ENCODE measurements around the gene MRFAP1L1.

MRFAP1L1 gene

GRCh38 chr4:6714954-6715353 lies 5.3 kb upstream of the MRFAP1L1 start:
- Histone ChIP-seq H3F3A (ENCODE audit: insufficient read depth, low read length) (peaks cover 4% of the 10 kb centered on the region; the same call in 1 of the 2 replicates), H3K27me3 (replicated peaks; ENCODE audit: insufficient read depth, low read length) (peaks cover 31% of the 10 kb centered on the region), H3K4me3 (ENCODE audit: low read length) (no peak overlapping the region), H3K36me3 (replicated peaks; ENCODE audit: insufficient read depth, low read length) (no peaks in the 10 kb centered on the region), H3K9ac (ENCODE audit: low read length) (no peak overlapping the region), H3K9me2 (replicated peaks; ENCODE audit: insufficient read depth, low read length) (no peaks in the 10 kb centered on the region), H3K27ac (ENCODE audit: low read length) (no peak overlapping the region), H3K4me2 (ENCODE audit: low read depth, low read length) (no peak overlapping the region), H3K4me1 (ENCODE audit: low read length) (peaks cover 13% of the 10 kb centered on the region), H4K20me1 (ENCODE audit: insufficient read depth, low read length) (no peaks in the 10 kb centered on the region), H3K79me2 (ENCODE audit: low read length) (peaks cover 9% of the 10 kb centered on the region), H2AFZ (ENCODE audit: low read length) (no peak overlapping the region), H3K9me3 (replicated peaks; ENCODE audit: insufficient read depth, low read length) (0 out of 2 replicates have a peak, but pooled peaks cover 5% of the 10 kb centered on the region)
- no peak for DNase-seq
- TF ChIP-seq EZH2phosphoT487 (IDR thresholded peaks at IDR 0.05; ENCODE audit: low read length): no peak
- TF ChIP-seq EZH2 (optimal IDR thresholded peaks at IDR 0.05; ENCODE audit: low read depth, low read length): no peak
- TF ChIP-seq CTCF (IDR thresholded peaks at IDR 0.05; ENCODE audit: low read length): no peak

DNA sequence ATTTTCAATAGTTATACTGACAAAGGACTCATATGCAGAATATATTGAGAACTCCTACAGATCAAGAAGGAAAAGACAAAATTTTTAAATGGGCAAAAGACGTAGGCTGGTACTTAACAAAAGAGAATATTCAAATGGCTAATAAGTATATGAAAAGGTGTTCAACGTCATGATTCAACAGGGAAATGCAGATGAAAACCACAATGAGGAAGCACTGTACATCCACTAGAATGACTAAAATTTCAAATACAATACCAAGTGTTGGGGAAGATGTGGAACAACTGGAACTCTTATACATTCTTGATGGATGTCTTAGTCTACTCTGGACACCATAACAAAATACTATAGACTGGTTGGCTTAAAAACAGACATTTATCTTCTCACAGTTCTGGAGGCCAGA lies 1.3 kb upstream of the MRFAP1L1 start:
- Histone ChIP-seq H3K36me3 (replicated peaks; ENCODE audit: insufficient read depth, low read length) (no peaks in the 10 kb centered on the region; the same call in 1 of the 2 replicates), H3K4me3 (ENCODE audit: low read length) (no peak overlapping the region), H3K9me2 (replicated peaks; ENCODE audit: insufficient read depth, low read length) (no peaks in the 10 kb centered on the region), H3K9ac (ENCODE audit: low read length) (no peak overlapping the region), H3K4me2 (ENCODE audit: low read depth, low read length) (no peak overlapping the region), H3K9me3 (replicated peaks; ENCODE audit: insufficient read depth, low read length) (0 out of 2 replicates have a peak, but pooled peaks cover 5% of the 10 kb centered on the region), H3K27ac (ENCODE audit: low read length) (no peak overlapping the region), H4K20me1 (ENCODE audit: insufficient read depth, low read length) (no peaks in the 10 kb centered on the region), H3F3A (ENCODE audit: insufficient read depth, low read length) (peaks cover 4% of the 10 kb centered on the region; the same call in 1 of the 2 replicates), H3K4me1 (ENCODE audit: low read length) (peaks cover 13% of the 10 kb centered on the region; the same call in 1 of the 2 replicates), H3K79me2 (ENCODE audit: low read length) (peaks cover 27% of the 10 kb centered on the region), H2AFZ (ENCODE audit: low read length) (no peak overlapping the region), H3K27me3 (replicated peaks; ENCODE audit: insufficient read depth, low read length) (peaks cover 31% of the 10 kb centered on the region)
- DNase-seq: no peak
- TF ChIP-seq CTCF (IDR thresholded peaks at IDR 0.05; ENCODE audit: low read length): no peak
- no peak for TF ChIP-seq EZH2 (optimal IDR thresholded peaks at IDR 0.05; ENCODE audit: low read depth, low read length)
- no peak for TF ChIP-seq EZH2phosphoT487 (IDR thresholded peaks at IDR 0.05; ENCODE audit: low read length)

GRCh38 chr4:6710282-6710681 lies 617 bp upstream of the MRFAP1L1 start:
- H3F3A ChIP-seq (ENCODE audit: insufficient read depth, low read length): peaks cover 4% of the 10 kb centered on the region; the same call in 1 of the 2 replicates
- H2AFZ ChIP-seq (ENCODE audit: low read length): peak overlapping the region; percentile 98
- H3K36me3 ChIP-seq (replicated peaks; ENCODE audit: insufficient read depth, low read length): no peaks in the 10 kb centered on the region; the same call in 1 of the 2 replicates
- no peak for DNase-seq
- no peak overlapping the region for H3K27ac ChIP-seq (ENCODE audit: low read length)
- no peaks in the 10 kb centered on the region for H3K9me2 ChIP-seq (replicated peaks; ENCODE audit: insufficient read depth, low read length)
- H4K20me1 ChIP-seq (ENCODE audit: insufficient read depth, low read length): no peaks in the 10 kb centered on the region
- no peak for TF ChIP-seq CTCF (IDR thresholded peaks at IDR 0.05; ENCODE audit: low read length)
- TF ChIP-seq EZH2 (optimal IDR thresholded peaks at IDR 0.05; ENCODE audit: low read depth, low read length): no peak
- no peak for TF ChIP-seq EZH2phosphoT487 (IDR thresholded peaks at IDR 0.05; ENCODE audit: low read length)
- peak overlapping the region; percentile 12; the same call in 1 of the 2 replicates for H3K9ac ChIP-seq (ENCODE audit: low read length)
- H3K4me1 ChIP-seq (ENCODE audit: low read length): peaks cover 13% of the 10 kb centered on the region; the same call in 1 of the 2 replicates
- peak overlapping the region; percentile 85 for H3K4me3 ChIP-seq (ENCODE audit: low read length)
- H3K79me2 ChIP-seq (ENCODE audit: low read length): peaks cover 27% of the 10 kb centered on the region
- peaks cover 31% of the 10 kb centered on the region for H3K27me3 ChIP-seq (replicated peaks; ENCODE audit: insufficient read depth, low read length)
- H3K4me2 ChIP-seq (ENCODE audit: low read depth, low read length): peak overlapping the region; percentile 82
- 0 out of 2 replicates have a peak, but pooled peaks cover 5% of the 10 kb centered on the region for H3K9me3 ChIP-seq (replicated peaks; ENCODE audit: insufficient read depth, low read length)
